Testis (tissue), 3 donors: Measurements from ENCODE around the gene GALM. TPM values are rescaled to one million over a fixed set of nuclear protein-coding genes. Genes with fewer than 3 reads are reported as not detected.
"Not testable (repeated sequence)": the region's sequence is repeated elsewhere in the genome, so short reads cannot be mapped to it uniquely, and the experiment has no call there.

ENCODE experiments used
- DNase-seq: peaks from one replicate; pipeline ENCODE4 v3.0.0-alpha.2; 2019
- H3K27ac ChIP-seq, 2 donors: fragments of 200-600 bp; sonication (generic); one replicate each; pipeline ENCODE4 v1.5.1; 2019
- H3K27me3 ChIP-seq: fragments of 200-600 bp; sonication (generic); one replicate; pipeline ENCODE4 v1.5.1; 2019
- H3K36me3 ChIP-seq: fragments of 200-600 bp; sonication (generic); one replicate; pipeline ENCODE4 v1.5.1; 2017; ENCODE audit warnings: low read depth; ENCODE audit errors: missing control alignments
- H3K4me1 ChIP-seq: fragments of 200-600 bp; sonication (generic); one replicate; pipeline ENCODE4 v1.5.1; 2019
- H3K4me3 ChIP-seq, 2 donors: fragments of 200-600 bp; sonication (generic); one replicate each; pipeline ENCODE4 v1.5.1; 2017 to 2019
- H3K9me3 ChIP-seq: fragments of 200-600 bp; sonication (generic); one replicate; pipeline ENCODE4 v1.5.1; 2017
- POLR2A ChIP-seq: fragments of 450-650 bp; IDR thresholded peaks from one replicate; pipeline ENCODE4 v1.6.1; 2017; ENCODE audit warnings: antibody characterized with exemption, mild to moderate bottlenecking, moderate library complexity
- WGBS, 2 donors: methylation state at CpG; one replicate each; pipeline ENCODE4 v1.1.5; 2018; 5-methylcytosine and 5-hydroxymethylcytosine counted together
- intact Hi-C: fragments of 100-400 bp; cut with DNase I; formaldehyde crosslinking; loops from one replicate; pipeline ENCODE4 v1.15.1; 2023; ENCODE audit warnings: low total_unique reads
- polyA plus RNA-seq: library from polyadenylated mRNA; stranded (reverse); fragments of 350-450 nt; fragmentation: Illumina TruSeq; extraction: RNeasy Lipid Tissue Mini Kit (QIAGEN cat#74804); gene quantifications from one replicate; pipeline ENCODE4 v1.2.3, GENCODE V29; 2014; ENCODE audit warnings: low read depth, low replicate concordance; ENCODE audit not compliant: insufficient read depth
- total RNA-seq, 2 donors: library from RNA; depleted of rRNA; stranded (reverse); fragments of >200 nt; gene quantifications; one replicate each; pipeline ENCODE4 v1.2.3, GENCODE V29; 2016
- TF ChIP-seq, protein P1 (sequence below), 3 experiments: fragments of 450-650 bp in 2 of 3; fragments of 200-600 bp in 1 of 3; sonication (generic) in 1 of 3; IDR thresholded peaks; one replicate each; pipeline ENCODE4 v1.5.1; 2016 to 2019; ENCODE audit warnings: antibody characterized with exemption in 3 of 3, mild to moderate bottlenecking in 2 of 3, moderate library complexity in 1 of 3

GALM gene
- total and polyA plus RNA-seq, 3 donors from 2014 or later = 8.5 to 11.8 (median 9.1) TPM

DNA sequence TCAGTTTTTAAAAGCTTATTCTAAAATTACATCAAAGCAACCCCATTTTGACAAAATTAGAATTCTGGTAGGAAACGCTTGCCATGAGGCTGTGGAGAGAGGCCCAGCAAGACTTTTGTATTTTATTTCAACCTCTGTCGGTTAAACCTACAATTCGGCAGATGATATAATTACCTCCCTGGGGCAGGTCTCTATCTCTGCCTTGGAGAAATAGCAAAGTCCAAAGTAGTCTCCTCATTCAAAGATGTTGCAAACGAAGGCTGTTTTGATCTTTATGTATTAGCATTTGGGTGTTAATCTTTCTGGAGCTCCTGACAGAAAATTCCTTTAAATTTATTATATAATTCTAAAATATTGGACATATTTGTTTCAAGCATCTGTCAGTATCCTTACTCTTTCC is 35.6 kb downstream of the GALM start:
- DNase-seq = no peak
- WGBS, 2 donors = 95 to 99% methylated on average over 4 of the region's 4 CpGs
- Histone ChIP-seq H3K36me3 (no peaks in the 10 kb centered on the region), H3K27ac (no peak overlapping the region), H3K9me3 (no peaks in the 10 kb centered on the region), H3K27me3 (no peaks in the 10 kb centered on the region), H3K4me1 (peaks cover 6% of the 10 kb centered on the region), H3K4me3 (no peak overlapping the region)
- intact Hi-C loops = no loop called here
- TF ChIP-seq, protein P1, sequence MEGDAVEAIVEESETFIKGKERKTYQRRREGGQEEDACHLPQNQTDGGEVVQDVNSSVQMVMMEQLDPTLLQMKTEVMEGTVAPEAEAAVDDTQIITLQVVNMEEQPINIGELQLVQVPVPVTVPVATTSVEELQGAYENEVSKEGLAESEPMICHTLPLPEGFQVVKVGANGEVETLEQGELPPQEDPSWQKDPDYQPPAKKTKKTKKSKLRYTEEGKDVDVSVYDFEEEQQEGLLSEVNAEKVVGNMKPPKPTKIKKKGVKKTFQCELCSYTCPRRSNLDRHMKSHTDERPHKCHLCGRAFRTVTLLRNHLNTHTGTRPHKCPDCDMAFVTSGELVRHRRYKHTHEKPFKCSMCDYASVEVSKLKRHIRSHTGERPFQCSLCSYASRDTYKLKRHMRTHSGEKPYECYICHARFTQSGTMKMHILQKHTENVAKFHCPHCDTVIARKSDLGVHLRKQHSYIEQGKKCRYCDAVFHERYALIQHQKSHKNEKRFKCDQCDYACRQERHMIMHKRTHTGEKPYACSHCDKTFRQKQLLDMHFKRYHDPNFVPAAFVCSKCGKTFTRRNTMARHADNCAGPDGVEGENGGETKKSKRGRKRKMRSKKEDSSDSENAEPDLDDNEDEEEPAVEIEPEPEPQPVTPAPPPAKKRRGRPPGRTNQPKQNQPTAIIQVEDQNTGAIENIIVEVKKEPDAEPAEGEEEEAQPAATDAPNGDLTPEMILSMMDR (IDR thresholded peaks at IDR 0.05) = no peak
- no peak for TF ChIP-seq POLR2A

- Histone ChIP-seq H3K9me3 (no peaks in the 10 kb centered on the region), H3K27ac (no peak overlapping the region), H3K4me3 (no peak overlapping the region), H3K4me1 (peaks cover 1% of the 10 kb centered on the region), H3K36me3 (no peaks in the 10 kb centered on the region), H3K27me3 (no peaks in the 10 kb centered on the region)
- intact Hi-C loops = no loop called here
- DNase-seq = no peak
- TF ChIP-seq POLR2A = no peak
- TF ChIP-seq, protein P1 (IDR thresholded peaks at IDR 0.05) = no peak
- 84 to 91% methylated on average over 1 of the region's 1 CpG for WGBS, 2 donors
Observed at GRCh38 chr2:38702413-38702812, 36.5 kb downstream of the GALM start.

DNA sequence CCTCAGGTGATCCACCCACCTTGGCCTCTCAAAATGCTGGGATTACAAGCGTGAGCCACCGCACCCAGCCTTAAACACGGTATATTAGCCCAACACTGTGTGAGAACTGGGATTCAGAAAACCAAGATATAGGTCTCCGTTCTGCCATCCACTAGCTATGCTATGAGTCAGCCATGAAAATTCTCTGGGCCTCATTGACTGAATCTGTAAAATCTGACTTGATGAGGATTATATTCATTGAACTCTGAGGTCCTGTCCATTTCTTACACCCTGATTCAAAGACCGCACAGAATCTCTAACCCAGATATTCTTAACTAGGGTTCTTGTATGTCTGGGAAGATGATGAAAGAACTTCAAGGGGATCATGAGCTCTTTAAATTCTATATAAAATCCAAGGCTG is 37.4 kb downstream of the GALM start:
- DNase-seq, intact Hi-C loops: not testable (repeated sequence)
- WGBS, 2 donors = 96 to 99% methylated on average over 5 of the region's 5 CpGs

DNA sequence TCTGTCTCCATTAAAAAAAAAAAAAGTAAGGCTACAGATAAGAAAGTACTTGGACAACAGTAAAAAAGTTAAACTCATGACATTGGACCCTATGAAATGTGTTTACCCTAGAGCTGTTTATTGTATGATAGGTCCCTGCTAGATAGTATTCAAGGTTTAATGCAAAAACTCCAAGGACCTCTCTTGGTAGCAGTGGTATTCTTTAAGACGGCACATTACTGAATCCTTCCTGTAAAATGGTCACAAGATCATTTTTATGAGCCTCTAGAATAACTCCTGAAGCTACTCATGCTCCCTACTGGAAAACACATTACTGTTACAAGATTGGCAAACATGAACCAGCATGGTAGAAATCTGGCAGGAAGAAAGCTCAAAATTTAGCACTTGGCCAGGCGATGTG is 38.8 kb downstream of the GALM start:
- H3K27me3 ChIP-seq = no peaks in the 10 kb centered on the region
- H3K4me1 ChIP-seq = no peaks in the 10 kb centered on the region
- no peak overlapping the region for H3K4me3 ChIP-seq
- TF ChIP-seq, protein P1 (IDR thresholded peaks at IDR 0.05) = no peak
- TF ChIP-seq POLR2A = no peak
- 84 to 89% methylated on average over 2 of the region's 2 CpGs for WGBS, 2 donors
- no peaks in the 10 kb centered on the region for H3K9me3 ChIP-seq
- intact Hi-C loops = loop anchor here (5.0 kb wide), 1 partner anchor 112 kb away; no protein-coding TSS in a partner anchor
- H3K36me3 ChIP-seq = no peaks in the 10 kb centered on the region
- no peak overlapping the region for H3K27ac ChIP-seq
- DNase-seq = no peak

More for the DNA sequence above, 37.4 kb downstream of the GALM start:
- H3K27ac ChIP-seq, H3K9me3 ChIP-seq, H3K4me1 ChIP-seq, H3K27me3 ChIP-seq, H3K4me3 ChIP-seq, H3K36me3 ChIP-seq: not testable (repeated sequence)

GRCh38 chr2:38706846-38707345 is 41.0 kb downstream of the GALM start:
- no peaks in the 10 kb centered on the region for H3K4me1 ChIP-seq
- DNase-seq = no peak
- TF ChIP-seq, protein P1 (IDR thresholded peaks at IDR 0.05) = no peak
- no peak for TF ChIP-seq POLR2A
- intact Hi-C loops = loop anchor here (5.0 kb wide), 1 partner anchor 115 kb away; no protein-coding TSS in a partner anchor
- no peaks in the 10 kb centered on the region for H3K36me3 ChIP-seq
- H3K27ac ChIP-seq = no peak overlapping the region
- H3K27me3 ChIP-seq = no peaks in the 10 kb centered on the region
- H3K9me3 ChIP-seq = no peaks in the 10 kb centered on the region
- WGBS, 2 donors = 89 to 92% methylated on average over 6 of the region's 6 CpGs
- H3K4me3 ChIP-seq = no peak overlapping the region

- H3K36me3 ChIP-seq, H3K27ac ChIP-seq, H3K4me3 ChIP-seq, DNase-seq, H3K9me3 ChIP-seq, H3K27me3 ChIP-seq, H3K4me1 ChIP-seq: not testable (repeated sequence)
- intact Hi-C loops = loop anchor here (5.0 kb wide), 1 partner anchor 116 kb away; no protein-coding TSS in a partner anchor
- WGBS, 2 donors = 86 to 91% methylated on average over 9 of the region's 9 CpGs
Observed at GRCh38 chr2:38708491-38708890, 42.6 kb downstream of the GALM start.
